HG03025 (cell line): ENCODE data around the gene LIPM.

Experiments
- ATAC-seq: cut with Tn5 transposase; IDR thresholded peaks from one replicate; pipeline ENCODE4 v1.9.1; 2021; ENCODE audit warnings: mild to moderate bottlenecking, moderate library complexity; ENCODE audit not compliant: unreplicated experiment, low FRiP score

The LIPM gene

GRCh38 chr10:88802523-88803285, at the start of gene LIPM:
Gene LIPM, plus strand, starts transcription at chr10:88802730. Its CDS starts 167 bp downstream, at chr10:88802897.
- no peak for ATAC-seq

- no peak for ATAC-seq
These were observed 48.2 kb upstream of the LIPM start for GRCh38 chr10:88754287-88754686.

GRCh38 chr10:88755753-88756152, 46.8 kb upstream of the LIPM start:
- no peak for ATAC-seq

GRCh38 chr10:88756660-88757059, 45.9 kb upstream of the LIPM start:
- ATAC-seq, result no peak

GRCh38 chr10:88759366-88760101, 43.0 kb upstream of the LIPM start, which contains the start of gene LIPN:
Gene LIPN, plus strand, starts transcription at chr10:88760020. Its CDS starts 1,386 bp downstream, at chr10:88761406.
- no peak for ATAC-seq

GRCh38 chr10:88762906-88763305, 39.6 kb upstream of the LIPM start:
- ATAC-seq, result no peak

GRCh38 chr10:88763441-88763840, 39.1 kb upstream of the LIPM start:
- no peak for ATAC-seq

GRCh38 chr10:88764110-88764509, 38.4 kb upstream of the LIPM start:
- no peak for ATAC-seq

- no peak for ATAC-seq
These were observed 36.7 kb upstream of the LIPM start for GRCh38 chr10:88765816-88766215.

- no peak for ATAC-seq
These were observed 33.1 kb upstream of the LIPM start for GRCh38 chr10:88769384-88769783.

- no peak for ATAC-seq
These were observed 21.3 kb upstream of the LIPM start for GRCh38 chr10:88781206-88781605.

GRCh38 chr10:88782222-88782621, 20.3 kb upstream of the LIPM start:
- ATAC-seq, result no peak

GRCh38 chr10:88783724-88784123, 18.8 kb upstream of the LIPM start:
- ATAC-seq, result no peak

GRCh38 chr10:88786032-88786770, 16.3 kb upstream of the LIPM start:
- no peak for ATAC-seq

GRCh38 chr10:88787463-88787862, 15.1 kb upstream of the LIPM start:
- ATAC-seq, result no peak

- ATAC-seq, result no peak
These were observed 13.6 kb upstream of the LIPM start for GRCh38 chr10:88788924-88789323.

- ATAC-seq, result no peak
These were observed 10.6 kb upstream of the LIPM start for GRCh38 chr10:88791924-88792323.

GRCh38 chr10:88792661-88793060, 9.9 kb upstream of the LIPM start:
- no peak for ATAC-seq

GRCh38 chr10:88793712-88794299, 8.7 kb upstream of the LIPM start:
- ATAC-seq, result no peak

GRCh38 chr10:88794731-88795130, 7.8 kb upstream of the LIPM start:
- no peak for ATAC-seq
